ENCODE measurements around the gene ZNF80. TPM values are rescaled to one million over a fixed set of nuclear protein-coding genes. Genes with fewer than 3 reads are reported as not detected.
"Not testable (repeated sequence)": the region's sequence is repeated elsewhere in the genome, so short reads cannot be mapped to it uniquely, and the experiment has no call there.

Gene ZNF80
- 0.11 TPM in 1 of 2 replicates, not detected in the other for total RNA-seq (2014; rRNA removed; shearing (Covaris generic))
- not detected in 2 replicates for polyA plus RNA-seq (2015; cell fraction: cytosol; rRNA removed)
- not detected in 2 replicates for polyA plus RNA-seq (2015; cell fraction: nucleus; rRNA removed)

GRCh38 chr3:114237478-114237877, at the start of gene ZNF80:
Gene ZNF80, minus strand, starts transcription at chr3:114237578. Its CDS starts 504 bp downstream, at chr3:114237074.
- in situ Hi-C loops (cut with HindIII; ENCODE audit: low pct_unique_long_range_greater_than_20kb, low sequenced_read_pairs); DNase-seq (ENCODE audit: low read depth, low spot score): not testable (repeated sequence)

- no peak for DNase-seq (ENCODE audit: low read depth, low spot score)
- in situ Hi-C loops (cut with HindIII; ENCODE audit: low pct_unique_long_range_greater_than_20kb, low sequenced_read_pairs), result no loop called here
These were observed 48.9 kb upstream of the ZNF80 start for GRCh38 chr3:114286266-114286665.

- no peak for DNase-seq (ENCODE audit: low read depth, low spot score)
- in situ Hi-C loops (cut with HindIII; ENCODE audit: low pct_unique_long_range_greater_than_20kb, low sequenced_read_pairs), result no loop called here
These were observed 48.4 kb upstream of the ZNF80 start for GRCh38 chr3:114285648-114286230.

GRCh38 chr3:114284644-114285043, 47.3 kb upstream of the ZNF80 start:
- in situ Hi-C loops (cut with HindIII; ENCODE audit: low pct_unique_long_range_greater_than_20kb, low sequenced_read_pairs), result no loop called here

GRCh38 chr3:114276856-114277255, 39.5 kb upstream of the ZNF80 start:
- DNase-seq (ENCODE audit: low read depth, low spot score); in situ Hi-C loops (cut with HindIII; ENCODE audit: low pct_unique_long_range_greater_than_20kb, low sequenced_read_pairs): not testable (repeated sequence)

More at GRCh38 chr3:114284644-114285043, 47.3 kb upstream of the ZNF80 start:
- DNase-seq (ENCODE audit: low read depth, low spot score), result no peak

GRCh38 chr3:114274929-114275328, 37.6 kb upstream of the ZNF80 start:
- DNase-seq (ENCODE audit: low read depth, low spot score), result no peak
- in situ Hi-C loops (cut with HindIII; ENCODE audit: low pct_unique_long_range_greater_than_20kb, low sequenced_read_pairs), result no loop called here

- in situ Hi-C loops (cut with HindIII; ENCODE audit: low pct_unique_long_range_greater_than_20kb, low sequenced_read_pairs), result no loop called here
- DNase-seq (ENCODE audit: low read depth, low spot score), result no peak
These were observed 34.9 kb upstream of the ZNF80 start for GRCh38 chr3:114272271-114272670.

- no peak for DNase-seq (ENCODE audit: low read depth, low spot score)
- in situ Hi-C loops (cut with HindIII; ENCODE audit: low pct_unique_long_range_greater_than_20kb, low sequenced_read_pairs), result no loop called here
These were observed 32.6 kb upstream of the ZNF80 start for GRCh38 chr3:114270019-114270418.

- in situ Hi-C loops (cut with HindIII; ENCODE audit: low pct_unique_long_range_greater_than_20kb, low sequenced_read_pairs), result no loop called here
- no peak for DNase-seq (ENCODE audit: low read depth, low spot score)
These were observed 22.8 kb upstream of the ZNF80 start for GRCh38 chr3:114260152-114260551.

- in situ Hi-C loops (cut with HindIII; ENCODE audit: low pct_unique_long_range_greater_than_20kb, low sequenced_read_pairs), result no loop called here
- no peak for DNase-seq (ENCODE audit: low read depth, low spot score)
These were observed 22.2 kb upstream of the ZNF80 start for GRCh38 chr3:114259566-114259965.

- DNase-seq (ENCODE audit: low read depth, low spot score), result no peak
- in situ Hi-C loops (cut with HindIII; ENCODE audit: low pct_unique_long_range_greater_than_20kb, low sequenced_read_pairs), result no loop called here
These were observed 16.1 kb upstream of the ZNF80 start for GRCh38 chr3:114253505-114253904.

- no peak for DNase-seq (ENCODE audit: low read depth, low spot score)
These were observed 15.6 kb upstream of the ZNF80 start for GRCh38 chr3:114252954-114253353.

GRCh38 chr3:114242947-114243346, 5.6 kb upstream of the ZNF80 start:
- in situ Hi-C loops (cut with HindIII; ENCODE audit: low pct_unique_long_range_greater_than_20kb, low sequenced_read_pairs), result no loop called here
- no peak for DNase-seq (ENCODE audit: low read depth, low spot score)

More at GRCh38 chr3:114252954-114253353, 15.6 kb upstream of the ZNF80 start:
- in situ Hi-C loops (cut with HindIII; ENCODE audit: low pct_unique_long_range_greater_than_20kb, low sequenced_read_pairs), result no loop called here

- in situ Hi-C loops (cut with HindIII; ENCODE audit: low pct_unique_long_range_greater_than_20kb, low sequenced_read_pairs), result no loop called here
These were observed 3.9 kb upstream of the ZNF80 start for GRCh38 chr3:114241262-114241661.

GRCh38 chr3:114238146-114238785, 888 bp upstream of the ZNF80 start:
- in situ Hi-C loops (cut with HindIII; ENCODE audit: low pct_unique_long_range_greater_than_20kb, low sequenced_read_pairs); DNase-seq (ENCODE audit: low read depth, low spot score): not testable (repeated sequence)

More at GRCh38 chr3:114241262-114241661, 3.9 kb upstream of the ZNF80 start:
- DNase-seq (ENCODE audit: low read depth, low spot score), result no peak

GRCh38 chr3:114235431-114235830, 1.9 kb downstream of the ZNF80 start:
- no peak for DNase-seq (ENCODE audit: low read depth, low spot score)
- in situ Hi-C loops (cut with HindIII; ENCODE audit: low pct_unique_long_range_greater_than_20kb, low sequenced_read_pairs), result no loop called here

- no peak for DNase-seq (ENCODE audit: low read depth, low spot score)
- in situ Hi-C loops (cut with HindIII; ENCODE audit: low pct_unique_long_range_greater_than_20kb, low sequenced_read_pairs), result no loop called here
These were observed 2.6 kb downstream of the ZNF80 start for GRCh38 chr3:114234745-114235144.

GRCh38 chr3:114231616-114232015, 5.8 kb downstream of the ZNF80 start:
- no peak for DNase-seq (ENCODE audit: low read depth, low spot score)
- in situ Hi-C loops (cut with HindIII; ENCODE audit: low pct_unique_long_range_greater_than_20kb, low sequenced_read_pairs), result no loop called here

- DNase-seq (ENCODE audit: low read depth, low spot score), result no peak
- in situ Hi-C loops (cut with HindIII; ENCODE audit: low pct_unique_long_range_greater_than_20kb, low sequenced_read_pairs), result no loop called here
These were observed 10.3 kb downstream of the ZNF80 start for GRCh38 chr3:114227076-114227475.
